Measurements from ENCODE around the gene DEFB112. TPM values are rescaled to one million over a fixed set of nuclear protein-coding genes. Genes with fewer than 3 reads are reported as not detected.

Gene DEFB112
- total RNA-seq, 1 donor from 2014 or later = not detected

GRCh38 chr6:49995278-49995677 lies 54.5 kb downstream of the DEFB112 start:
- DNase-seq (ENCODE audit: low spot score) = no peak

Other genes starting within 250 kb of the DEFB112 start
- 7.5 TPM for gene CRISP1, start 183.4 kb downstream of the DEFB112 start, total RNA-seq (ENCODE audit: insufficient read depth, low replicate concordance)
- gene DEFB114, start 85.8 kb downstream of the DEFB112 start, total RNA-seq (ENCODE audit: insufficient read depth, low replicate concordance) = not detected
- gene DEFB113, start 80.3 kb downstream of the DEFB112 start, total RNA-seq (ENCODE audit: insufficient read depth, low replicate concordance) = not detected
- not detected for gene DEFB110, start 27.9 kb downstream of the DEFB112 start, total RNA-seq (ENCODE audit: insufficient read depth, low replicate concordance)

All from umbilical cord (tissue), 2 donors.